ENCODE measurements around the gene CAMK2N1. TPM values are rescaled to one million over a fixed set of nuclear protein-coding genes. Genes with fewer than 3 reads are reported as not detected.

Gene CAMK2N1
- total RNA-seq, 1 experiment from 2014 or later = 31.6 TPM

GRCh38 chr1:20442920-20443625 lies 42.9 kb downstream of the CAMK2N1 start:
- no peak for DNase-seq
- H3K9me3 ChIP-seq = no peaks in the 10 kb centered on the region
- H3K27me3 ChIP-seq = no peaks in the 10 kb centered on the region
- no peak overlapping the region for H3K4me3 ChIP-seq
- H3K36me3 ChIP-seq = no peaks in the 10 kb centered on the region

DNA sequence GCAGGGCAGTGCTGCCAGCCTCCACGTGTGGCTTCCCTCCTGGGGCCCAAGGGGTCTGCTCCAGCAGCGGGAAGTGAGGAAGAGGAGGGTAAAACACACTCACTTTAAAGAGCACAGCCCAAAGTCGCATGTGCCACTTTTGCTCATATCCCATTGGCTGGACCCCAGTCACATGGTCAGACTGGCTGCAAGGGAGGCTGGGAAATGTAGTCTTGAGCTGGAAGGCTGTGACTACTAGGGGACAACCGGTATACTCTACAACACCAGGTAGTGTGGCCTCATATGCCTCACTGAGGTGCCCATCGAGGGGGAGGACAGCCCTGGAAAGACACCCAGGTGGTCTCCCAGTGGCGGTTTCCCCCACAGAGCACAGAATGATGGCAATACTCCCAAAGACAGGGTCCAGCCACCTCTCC lies 45.2 kb downstream of the CAMK2N1 start:
- H3K4me3 ChIP-seq = no peak overlapping the region
- DNase-seq = peak; percentile 60
- H3K9me3 ChIP-seq = no peaks in the 10 kb centered on the region
- no peaks in the 10 kb centered on the region for H3K36me3 ChIP-seq
- H3K27me3 ChIP-seq = no peaks in the 10 kb centered on the region

DNA sequence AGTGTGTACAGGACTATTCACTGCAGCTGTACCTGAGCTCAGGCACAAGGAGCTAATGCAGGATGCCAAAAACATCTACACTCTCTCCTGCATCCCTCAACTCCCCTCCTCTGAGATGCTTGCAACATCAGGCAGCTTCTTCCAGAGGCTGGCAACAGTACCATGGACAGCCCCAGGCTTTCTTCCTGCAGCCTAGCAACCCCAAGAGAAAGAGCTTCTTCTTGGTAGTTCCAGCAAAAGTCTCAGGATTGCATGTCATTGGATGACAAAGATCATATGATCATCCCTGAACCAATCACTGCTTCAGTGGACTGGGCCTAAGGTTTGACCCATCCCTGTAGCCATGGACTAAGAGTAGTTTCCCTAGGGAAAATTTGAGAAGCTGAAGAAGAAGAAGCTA lies 46.7 kb downstream of the CAMK2N1 start:
- peak; percentile 14 for DNase-seq

GRCh38 chr1:20437640-20438039 lies 48.4 kb downstream of the CAMK2N1 start:
- Histone ChIP-seq H3K4me3 (no peak overlapping the region), H3K27me3 (no peaks in the 10 kb centered on the region), H3K36me3 (no peaks in the 10 kb centered on the region), H3K9me3 (no peaks in the 10 kb centered on the region)
- DNase-seq = no peak

More for the DNA sequence above, 46.7 kb downstream of the CAMK2N1 start:
- no peaks in the 10 kb centered on the region for H3K9me3 ChIP-seq
- H3K36me3 ChIP-seq = no peaks in the 10 kb centered on the region
- H3K27me3 ChIP-seq = no peaks in the 10 kb centered on the region
- H3K4me3 ChIP-seq = no peak overlapping the region

GRCh38 chr1:20432891-20433290 lies 53.1 kb downstream of the CAMK2N1 start:
- Histone ChIP-seq H3K4me3 (no peak overlapping the region), H3K27me3 (no peaks in the 10 kb centered on the region), H3K9me3 (no peaks in the 10 kb centered on the region), H3K36me3 (no peaks in the 10 kb centered on the region)
- DNase-seq = no peak

Other genes with a start within 250 kb of the CAMK2N1 start
- not detected in 2 replicates for gene VWA5B1, start 195.3 kb downstream of the CAMK2N1 start, total RNA-seq (2014; rRNA removed; shearing (Covaris generic); ENCODE audit: low replicate concordance)
- gene MUL1, start 21.9 kb upstream of the CAMK2N1 start, total RNA-seq (2014; rRNA removed; shearing (Covaris generic); ENCODE audit: low replicate concordance) = 12.1 and 14.3 TPM in 2 replicates
- 0.15 TPM in 1 of 2 replicates, not detected in the other for gene FAM43B, start 66.4 kb upstream of the CAMK2N1 start, total RNA-seq (2014; rRNA removed; shearing (Covaris generic); ENCODE audit: low replicate concordance)
- gene CDA, start 102.9 kb upstream of the CAMK2N1 start, total RNA-seq (2014; rRNA removed; shearing (Covaris generic); ENCODE audit: low replicate concordance) = not detected in 2 replicates
- gene PINK1, start 147.2 kb upstream of the CAMK2N1 start, total RNA-seq (2014; rRNA removed; shearing (Covaris generic); ENCODE audit: low replicate concordance) = 73.3 and 84.0 TPM in 2 replicates
- 307 and 434 TPM in 2 replicates for gene DDOST, start 175.2 kb upstream of the CAMK2N1 start, total RNA-seq (2014; rRNA removed; shearing (Covaris generic); ENCODE audit: low replicate concordance)
- 0.03 TPM in 1 of 2 replicates, not detected in the other for gene KIF17, start 231.8 kb upstream of the CAMK2N1 start, total RNA-seq (2014; rRNA removed; shearing (Covaris generic); ENCODE audit: low replicate concordance)
- gene SH2D5, start 246.5 kb upstream of the CAMK2N1 start, total RNA-seq (2014; rRNA removed; shearing (Covaris generic); ENCODE audit: low replicate concordance) = 1.7 and 2.4 TPM in 2 replicates

Measured in MG63 (cell line).